Measurements from ENCODE around the gene SSX1. TPM values are rescaled to one million over a fixed set of nuclear protein-coding genes. Genes with fewer than 3 reads are reported as not detected.

SSX1 gene
- total RNA-seq, 1 donor from 2014 or later: not detected

Other genes starting within 250 kb of the SSX1 start
- gene SPACA5, start 248.4 kb upstream of the SSX1 start, total RNA-seq: not detected in 2 replicates
- 2.4 and 3.3 TPM in 2 replicates for gene ZNF630, start 183.8 kb upstream of the SSX1 start, total RNA-seq
- not detected in 2 replicates for gene SPACA5B, start 124.8 kb upstream of the SSX1 start, total RNA-seq
- not detected in 2 replicates for gene SSX5, start 58.6 kb upstream of the SSX1 start, total RNA-seq
- not detected in 2 replicates for gene SSX3, start 101.3 kb downstream of the SSX1 start, total RNA-seq
- not detected in 2 replicates for gene SSX4, start 128.1 kb downstream of the SSX1 start, total RNA-seq
- not detected in 2 replicates for gene SSX4B, start 156.6 kb downstream of the SSX1 start, total RNA-seq
- gene SLC38A5, start 214.9 kb downstream of the SSX1 start, total RNA-seq: not detected in 2 replicates
- 47.6 and 57.1 TPM in 2 replicates for gene FTSJ1, start 220.8 kb downstream of the SSX1 start, total RNA-seq